GM12865 (cell line): ENCODE data around the gene TRDMT1.

Source experiments
- DNase-seq: peaks from one replicate; pipeline ENCODE4 v3.0.0; 2010; ENCODE audit warnings: low read depth
- H3K4me3 ChIP-seq: 2 replicates; pipeline ENCODE4 v1.5.1; 2011; ENCODE audit warnings: mild to moderate bottlenecking, low read depth, low read length, control low read depth
- TF ChIP-seq, protein P1 (sequence below): IDR thresholded peaks from 2 replicates; pipeline ENCODE4 v1.5.1; 2011; ENCODE audit warnings: low read length, control low read depth, low read depth, inconsistent platforms; ENCODE audit not compliant: insufficient read depth; ENCODE audit errors: missing control alignments

Gene TRDMT1

DNA sequence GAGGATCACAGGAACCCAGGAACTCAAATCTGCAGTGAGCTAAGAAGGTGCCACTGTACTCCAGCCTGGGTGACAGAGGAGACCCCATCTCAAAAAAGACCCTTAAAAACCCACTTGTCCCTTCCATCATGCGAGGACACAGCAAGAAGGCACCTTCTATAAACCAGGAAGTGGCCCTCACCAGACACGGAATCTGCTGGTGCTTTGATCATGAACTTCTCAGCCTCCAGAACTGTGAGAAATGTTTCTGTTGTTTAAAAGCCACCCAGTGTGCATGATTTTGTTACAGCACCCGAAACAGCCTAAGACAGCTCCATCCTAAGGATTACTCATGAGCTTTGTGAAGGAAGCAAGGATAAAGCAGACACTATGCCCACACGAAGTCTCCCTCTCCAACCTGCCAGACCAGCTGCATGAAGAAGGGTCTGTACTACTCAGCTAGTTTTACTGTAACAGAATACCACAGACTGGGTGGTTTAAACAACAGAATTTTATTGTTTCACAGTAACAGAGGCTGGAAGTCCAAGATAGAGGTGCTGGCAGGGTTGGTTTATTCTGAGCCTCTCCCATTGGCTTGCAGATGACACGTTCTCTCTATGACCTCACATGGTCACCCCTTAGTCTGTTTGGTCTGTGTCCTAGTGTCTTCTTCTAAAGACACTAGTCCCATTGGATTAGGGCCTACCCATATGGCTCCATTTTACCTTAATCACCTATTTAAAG is 40.3 kb upstream of the TRDMT1 start:
- no peak overlapping the region for H3K4me3 ChIP-seq
- TF ChIP-seq, protein P1, sequence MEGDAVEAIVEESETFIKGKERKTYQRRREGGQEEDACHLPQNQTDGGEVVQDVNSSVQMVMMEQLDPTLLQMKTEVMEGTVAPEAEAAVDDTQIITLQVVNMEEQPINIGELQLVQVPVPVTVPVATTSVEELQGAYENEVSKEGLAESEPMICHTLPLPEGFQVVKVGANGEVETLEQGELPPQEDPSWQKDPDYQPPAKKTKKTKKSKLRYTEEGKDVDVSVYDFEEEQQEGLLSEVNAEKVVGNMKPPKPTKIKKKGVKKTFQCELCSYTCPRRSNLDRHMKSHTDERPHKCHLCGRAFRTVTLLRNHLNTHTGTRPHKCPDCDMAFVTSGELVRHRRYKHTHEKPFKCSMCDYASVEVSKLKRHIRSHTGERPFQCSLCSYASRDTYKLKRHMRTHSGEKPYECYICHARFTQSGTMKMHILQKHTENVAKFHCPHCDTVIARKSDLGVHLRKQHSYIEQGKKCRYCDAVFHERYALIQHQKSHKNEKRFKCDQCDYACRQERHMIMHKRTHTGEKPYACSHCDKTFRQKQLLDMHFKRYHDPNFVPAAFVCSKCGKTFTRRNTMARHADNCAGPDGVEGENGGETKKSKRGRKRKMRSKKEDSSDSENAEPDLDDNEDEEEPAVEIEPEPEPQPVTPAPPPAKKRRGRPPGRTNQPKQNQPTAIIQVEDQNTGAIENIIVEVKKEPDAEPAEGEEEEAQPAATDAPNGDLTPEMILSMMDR: no peak
- no peak for DNase-seq

DNA sequence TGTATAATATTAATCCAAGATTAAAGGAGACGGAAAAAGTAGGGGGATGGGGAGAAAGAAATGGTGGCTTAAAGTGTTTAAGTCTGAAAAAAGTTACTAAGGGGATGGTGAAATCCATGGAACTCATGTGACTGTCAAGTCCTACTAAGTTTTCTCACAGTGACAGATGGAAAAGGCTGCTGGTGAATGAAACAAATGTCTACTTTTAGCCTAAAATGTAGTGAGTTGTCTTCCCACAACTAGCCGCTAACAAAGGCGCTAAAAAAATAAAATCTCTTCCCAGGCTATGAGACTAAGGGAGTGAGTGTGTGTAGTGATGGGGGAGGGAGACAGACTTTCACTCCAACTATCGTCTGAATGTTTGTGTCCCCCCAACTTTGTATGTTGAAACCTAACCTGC is 39.1 kb upstream of the TRDMT1 start:
- no peak for DNase-seq
- no peak overlapping the region for H3K4me3 ChIP-seq
- TF ChIP-seq, protein P1: no peak

DNA sequence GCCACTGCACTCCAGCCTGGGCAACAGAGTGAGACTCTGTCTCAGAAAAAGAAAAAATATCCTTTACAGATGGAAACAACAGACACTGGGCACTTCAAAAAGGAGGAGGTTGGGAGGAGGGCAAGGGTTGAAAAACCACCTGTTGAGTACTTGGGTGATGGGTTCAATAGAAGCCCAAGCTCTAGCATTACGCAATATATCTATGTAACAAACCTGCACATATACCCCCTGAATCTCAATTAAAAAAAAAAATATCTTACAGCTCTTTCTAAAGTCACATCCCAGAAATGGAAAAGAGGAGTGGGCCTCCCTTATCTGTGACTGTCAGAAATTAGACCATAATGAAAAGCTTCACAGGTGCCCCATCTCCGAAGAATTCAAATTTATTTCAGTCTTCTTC is 38.6 kb upstream of the TRDMT1 start:
- H3K4me3 ChIP-seq: no peak overlapping the region
- no peak for DNase-seq
- TF ChIP-seq, protein P1: no peak

DNA sequence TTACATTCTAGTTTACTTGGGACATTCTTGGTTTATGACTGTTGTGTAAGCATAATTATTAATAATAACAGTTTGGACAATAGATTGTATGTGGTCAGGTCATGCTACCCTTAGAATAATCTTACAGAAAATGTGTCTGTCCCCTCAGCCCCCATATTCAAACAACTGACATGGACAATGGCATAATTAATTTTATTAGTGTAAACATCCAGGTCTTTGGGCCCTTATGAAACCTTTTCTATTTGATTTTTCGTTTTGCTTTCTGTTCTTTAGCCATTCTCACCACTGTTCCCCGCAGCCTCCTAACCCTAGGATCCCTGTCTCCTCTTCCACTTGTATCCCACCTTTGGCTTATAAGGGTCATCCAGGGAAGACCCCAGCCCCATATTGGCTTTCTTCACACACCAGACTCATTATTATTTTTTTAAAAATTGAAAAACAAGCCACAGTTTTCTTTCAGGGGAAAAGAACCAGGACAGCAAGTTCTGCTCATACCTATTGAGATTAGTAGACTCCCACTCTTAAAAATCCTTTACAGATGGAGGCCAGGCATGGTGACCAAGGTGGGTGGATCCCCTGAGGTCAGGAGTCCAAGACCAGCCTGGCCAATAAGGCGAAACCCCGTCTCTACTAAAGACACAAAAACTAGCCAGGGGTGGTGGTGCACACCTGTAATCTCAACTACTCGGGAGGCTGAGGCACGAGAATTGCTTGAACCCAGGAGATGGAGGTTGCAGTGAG is 38.0 kb upstream of the TRDMT1 start:
- DNase-seq: no peak
- TF ChIP-seq, protein P1: no peak
- no peak overlapping the region for H3K4me3 ChIP-seq

DNA sequence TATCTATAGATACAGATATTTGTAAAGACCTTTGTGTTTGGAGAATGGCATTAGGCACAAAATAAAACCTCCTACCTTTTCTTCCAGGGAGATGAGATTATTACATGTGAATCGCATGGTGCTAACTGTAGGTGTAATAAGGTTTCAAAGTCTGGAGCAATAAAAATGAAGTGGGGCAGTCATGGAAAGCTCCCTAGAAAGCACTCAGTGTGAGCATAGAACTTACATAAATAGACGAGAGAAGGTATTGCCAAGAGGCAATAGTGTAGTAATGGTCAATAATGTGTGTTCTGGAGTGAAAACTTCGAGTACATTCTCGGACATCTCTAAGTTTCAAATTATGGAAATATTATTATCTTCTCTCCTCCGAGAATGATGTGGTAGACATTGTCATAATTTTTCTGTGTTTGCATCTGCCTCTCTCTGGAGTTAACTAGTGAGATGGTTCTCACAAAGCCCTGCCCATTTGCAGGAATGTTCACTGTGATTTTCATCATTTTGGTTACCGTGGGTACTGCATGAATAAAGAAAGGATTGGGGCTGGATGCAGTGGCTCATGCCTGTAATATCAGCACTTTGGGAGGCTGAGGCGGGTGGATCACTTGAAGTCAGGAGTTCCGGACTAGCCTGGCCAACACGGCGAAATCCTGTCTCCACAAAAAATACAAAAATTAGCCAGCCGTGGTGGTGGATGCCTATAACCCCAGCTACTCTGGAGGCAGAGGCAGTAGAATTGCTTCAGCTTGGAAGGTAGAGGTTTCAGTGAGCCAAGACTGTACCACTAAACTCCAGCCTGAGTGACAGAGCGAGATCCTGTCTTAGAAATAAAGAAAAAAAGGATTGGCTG is 37.2 kb upstream of the TRDMT1 start:
- TF ChIP-seq, protein P1: no peak
- H3K4me3 ChIP-seq: no peak overlapping the region
- DNase-seq: no peak

DNA sequence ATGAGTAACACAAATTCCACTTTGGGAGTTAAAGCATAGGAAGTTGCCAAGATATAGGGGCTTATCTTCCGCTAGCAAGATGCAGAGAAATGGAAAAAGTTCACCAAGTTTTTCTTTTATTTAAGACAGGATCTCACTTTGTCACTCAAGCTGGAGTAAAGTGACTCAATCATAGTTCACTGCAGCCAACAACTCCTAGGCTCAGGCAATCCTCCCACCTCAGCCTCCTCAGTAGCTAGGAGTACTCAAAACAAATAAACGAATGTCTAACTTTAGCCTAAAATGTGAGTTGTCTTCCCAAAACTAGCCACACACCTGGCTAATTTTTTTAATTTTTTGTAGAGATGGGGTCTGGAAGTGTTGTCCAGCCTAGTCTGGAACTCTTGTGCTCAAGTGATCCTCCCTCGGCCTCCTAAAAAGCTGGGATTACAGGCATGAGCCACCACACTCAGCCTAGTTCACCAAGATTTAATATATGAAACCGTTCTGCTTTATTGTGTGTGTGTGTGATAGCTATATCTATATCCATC is 36.5 kb upstream of the TRDMT1 start:
- no peak overlapping the region for H3K4me3 ChIP-seq
- no peak for DNase-seq
- TF ChIP-seq, protein P1: no peak
